IMR-90 (cell line): ENCODE results near the gene POLR2F. TPM values are rescaled to one million over a fixed set of nuclear protein-coding genes. Genes with fewer than 3 reads are reported as not detected.

Experiments used
- ATAC-seq: fragments of 200-7000 bp; cut with Tn5 transposase; 2 replicates; pipeline ENCODE4 v1.9.1; 2020; ENCODE audit warnings: low read depth, mild to moderate bottlenecking, moderate library complexity
- BruUV-seq: library from RNA; stranded (reverse); fragments of 400-500 nt; replicated peaks from 2 replicates; lab custom pipeline; 2021; lab: Mats Ljungman, UMichigan
- CTCF ChIA-PET: fragments of 300-600 bp; formaldehyde crosslinking; extraction: SDS; loops from one replicate; lab custom pipeline; 2021; ENCODE audit warnings: antibody characterized with exemption; lab: Yijun Ruan, JAX
- POLR2A ChIA-PET: fragments of 300-600 bp; sonication (Branson Sonifier 250); formaldehyde crosslinking; loops from one replicate; lab custom pipeline; 2022; ENCODE audit warnings: antibody characterized with exemption; ENCODE audit not compliant: unreplicated experiment; lab: Charles Lee
- DNase-seq: peaks from one replicate; pipeline ENCODE4 v3.0.0; 2013
- H2AFZ ChIP-seq: replicated peaks from 2 replicates; pipeline ENCODE3; 2013; ENCODE audit warnings: low read length, mild to moderate bottlenecking; ENCODE audit not compliant: poor library complexity
- H2AK5ac ChIP-seq: 2 replicates; pipeline ENCODE4 v1.6.1; 2013; ENCODE audit warnings: low read depth, low read length, inconsistent platforms
- H2AK9ac ChIP-seq: replicated peaks from 2 replicates; pipeline ENCODE3; 2013; ENCODE audit warnings: mild to moderate bottlenecking, low read depth, low read length, moderate library complexity; ENCODE audit not compliant: poor library complexity
- H2BK120ac ChIP-seq: 2 replicates; pipeline ENCODE4 v1.6.1; 2013; ENCODE audit warnings: low read depth, low read length, inconsistent platforms
- H2BK15ac ChIP-seq: 3 replicates; pipeline ENCODE4 v1.6.1; 2013; ENCODE audit warnings: low read depth, low read length, inconsistent platforms
- H2BK20ac ChIP-seq: 2 replicates; pipeline ENCODE4 v1.6.1; 2013; ENCODE audit warnings: low read depth, mild to moderate bottlenecking, inconsistent platforms, low read length, moderate library complexity
- H2BK5ac ChIP-seq: 2 replicates; pipeline ENCODE4 v1.6.1; 2013; ENCODE audit warnings: mild to moderate bottlenecking, low read depth, low read length, inconsistent platforms; ENCODE audit not compliant: poor library complexity, severe bottlenecking
- H3K14ac ChIP-seq: replicated peaks from 2 replicates; pipeline ENCODE4 v1.6.1; 2013; ENCODE audit warnings: low read depth, low read length, inconsistent platforms
- H3K18ac ChIP-seq: 2 replicates; pipeline ENCODE4 v1.6.1; 2013; ENCODE audit warnings: low read depth, low read length, control low read depth
- H3K23ac ChIP-seq: 2 replicates; pipeline ENCODE4 v1.6.1; 2013; ENCODE audit warnings: low read depth, low read length, inconsistent platforms
- H3K27ac ChIP-seq: 2 replicates; pipeline ENCODE4 v1.5.1; 2013; ENCODE audit warnings: mild to moderate bottlenecking, control low read depth, low read length; ENCODE audit not compliant: insufficient read depth
- H3K27me3 ChIP-seq: 2 replicates; pipeline ENCODE4 v1.6.1; 2013; ENCODE audit warnings: low read length; ENCODE audit not compliant: control insufficient read depth, insufficient read depth
- H3K36me3 ChIP-seq: 2 replicates; pipeline ENCODE4 v1.6.1; 2013; ENCODE audit warnings: low read length, mixed read lengths; ENCODE audit not compliant: control insufficient read depth, insufficient read depth
- H3K4ac ChIP-seq: 2 replicates; pipeline ENCODE4 v1.6.1; 2013; ENCODE audit warnings: low read depth, low read length, inconsistent platforms
- H3K4me1 ChIP-seq: 2 replicates; pipeline ENCODE4 v1.6.1; 2013; ENCODE audit warnings: low read length, mixed read lengths; ENCODE audit not compliant: control insufficient read depth, insufficient read depth
- H3K4me2 ChIP-seq: 2 replicates; pipeline ENCODE4 v1.6.1; 2013; ENCODE audit warnings: low read depth, mild to moderate bottlenecking, control low read depth, low read length, moderate library complexity
- H3K4me3 ChIP-seq: 2 replicates; pipeline ENCODE4 v1.5.1; 2013; ENCODE audit warnings: low read depth, mild to moderate bottlenecking, control low read depth, low read length, moderate library complexity; ENCODE audit not compliant: insufficient read depth
- H3K56ac ChIP-seq: 2 replicates; pipeline ENCODE4 v1.6.1; 2013; ENCODE audit warnings: low read length, inconsistent platforms; ENCODE audit not compliant: insufficient read depth; ENCODE audit errors: extremely low read depth
- H3K79me1 ChIP-seq, 2 experiments: 2 replicates each; pipeline ENCODE4 v1.6.1; 2013; ENCODE audit warnings: low read length in 2 of 2, inconsistent platforms in 1 of 2, low read depth in 1 of 2
- H3K9ac ChIP-seq: 2 replicates; pipeline ENCODE4 v1.6.1; 2013; ENCODE audit warnings: low read depth, low read length, control low read depth
- H3K9me1 ChIP-seq: 2 replicates; pipeline ENCODE4 v1.6.1; 2013; ENCODE audit warnings: low read length, inconsistent platforms; ENCODE audit not compliant: insufficient read depth
- H3K9me3 ChIP-seq: 2 replicates; pipeline ENCODE4 v1.6.1; 2013; ENCODE audit warnings: low read length; ENCODE audit not compliant: control insufficient read depth, insufficient read depth
- H4K20me1 ChIP-seq: 2 replicates; pipeline ENCODE4 v1.6.1; 2013; ENCODE audit warnings: low read length, inconsistent platforms; ENCODE audit not compliant: insufficient read depth
- H4K5ac ChIP-seq: 2 replicates; pipeline ENCODE4 v1.6.1; 2013; ENCODE audit warnings: mild to moderate bottlenecking, low read depth, low read length, control low read depth
- H4K8ac ChIP-seq, 2 experiments: 2 replicates each; pipeline ENCODE4 v1.6.1; 2013; ENCODE audit warnings: low read depth in 2 of 2, low read length in 2 of 2, control low read depth in 1 of 2, inconsistent platforms in 1 of 2
- H4K91ac ChIP-seq: 2 replicates; pipeline ENCODE4 v1.6.1; 2013; ENCODE audit warnings: low read depth, low read length, inconsistent platforms; ENCODE audit not compliant: insufficient read depth
- BHLHE40 ChIP-seq: fragments of 150-350 bp; IDR thresholded peaks from 2 replicates; pipeline ENCODE4 v1.6.1; 2016; ENCODE audit warnings: mild to moderate bottlenecking, low read depth, low read length
- CEBPB ChIP-seq: IDR thresholded peaks from 2 replicates; pipeline ENCODE4 v1.6.1; 2012; ENCODE audit warnings: low read depth, low read length, improper control_type of control experiment
- CHD1 ChIP-seq: IDR thresholded peaks from 2 replicates; pipeline ENCODE4 v1.6.1; 2012; ENCODE audit warnings: low read depth, low read length, improper control_type of control experiment
- ELK1 ChIP-seq: fragments of 150-350 bp; IDR thresholded peaks from 2 replicates; pipeline ENCODE4 v1.6.1; 2016; ENCODE audit warnings: low read depth, mild to moderate bottlenecking, low read length, moderate library complexity, borderline replicate concordance
- FOS ChIP-seq: fragments of 150-350 bp; IDR thresholded peaks from 2 replicates; pipeline ENCODE4 v1.6.1; 2016; ENCODE audit warnings: low read depth, low read length
- MAFK ChIP-seq: IDR thresholded peaks from 2 replicates; pipeline ENCODE4 v1.6.1; 2012; ENCODE audit warnings: low read depth, low read length, improper control_type of control experiment
- MXI1 ChIP-seq: IDR thresholded peaks from 2 replicates; pipeline ENCODE4 v1.6.1; 2012; ENCODE audit warnings: low read depth, mild to moderate bottlenecking, low read length, moderate library complexity, borderline replicate concordance
- NFE2L2 ChIP-seq: fragments of 150-350 bp; IDR thresholded peaks from 2 replicates; pipeline ENCODE4 v1.6.1; 2016; ENCODE audit warnings: low read depth, mild to moderate bottlenecking, low read length
- POLR2A ChIP-seq: IDR thresholded peaks from 2 replicates; pipeline ENCODE4 v1.6.1; 2012; ENCODE audit warnings: mild to moderate bottlenecking, low read depth, low read length
- RAD21 ChIP-seq: IDR thresholded peaks from 2 replicates; pipeline ENCODE4 v1.6.1; 2012; ENCODE audit warnings: low read length, improper control_type of control experiment
- RCOR1 ChIP-seq: IDR thresholded peaks from 2 replicates; pipeline ENCODE4 v1.6.1; 2012; ENCODE audit warnings: mild to moderate bottlenecking, low read length, improper control_type of control experiment; ENCODE audit not compliant: insufficient replicate concordance
- RFX5 ChIP-seq: IDR thresholded peaks from 2 replicates; pipeline ENCODE4 v1.8.0; 2012; ENCODE audit warnings: low read depth, mild to moderate bottlenecking, low read length, moderate library complexity
- SMC3 ChIP-seq: fragments of 150-350 bp; IDR thresholded peaks from 2 replicates; pipeline ENCODE4 v1.6.1; 2016; ENCODE audit warnings: low read depth, mild to moderate bottlenecking, antibody characterized with exemption, low read length, moderate library complexity
- USF2 ChIP-seq: fragments of 150-350 bp; IDR thresholded peaks from 2 replicates; pipeline ENCODE4 v1.6.1; 2017; ENCODE audit warnings: mild to moderate bottlenecking, antibody characterized with exemption, low read length, low read depth
- WGBS, 2 experiments: methylation state at CpG; one replicate each; pipeline versions ENCODE4 v1.1.5 to v1.1.7; 2013; ENCODE audit warnings: missing lambda C conversion rate in 2 of 2; ENCODE audit not compliant: insufficient read length in 1 of 2; ENCODE audit errors: extremely low coverage in 2 of 2; 5-methylcytosine and 5-hydroxymethylcytosine counted together
- dilution Hi-C: fragments of 300-500 bp; cut with HindIII; formaldehyde crosslinking; loops from one replicate; pipeline ENCODE4 v1.14.3; 2018; ENCODE audit warnings: low sequenced_read_pairs; ENCODE audit not compliant: unreplicated experiment
- in situ Hi-C: fragments of 300-500 bp; cut with MboI; formaldehyde crosslinking; loops from 3 replicates; pipeline ENCODE4 v1.14.3; 2019; ENCODE audit warnings: low sequenced_read_pairs, inconsistent platforms, mixed read lengths
- intact Hi-C: fragments of 100-400 bp; cut with micrococcal nuclease; formaldehyde crosslinking; loops from 2 replicates; pipeline ENCODE4 v1.10.0; 2022
- polyA plus RNA-seq, 3 experiments: library from polyadenylated mRNA; depleted of rRNA; stranded (reverse); fragments of >200 nt; gene quantifications; 2 replicates each; pipeline ENCODE4 v1.2.3, GENCODE V29; 2012; ENCODE audit warnings: low replicate concordance in 1 of 3
- total RNA-seq: library from RNA; depleted of rRNA; stranded (reverse); fragments of >200 nt; gene quantifications from 2 replicates; pipeline ENCODE4 v1.2.3, GENCODE V29; 2012

POLR2F gene
- total and polyA plus RNA-seq, 2 of the 4 experiments (the other 2 are of a cell fraction), result 26.0 to 147 TPM

- peak overlapping the region; percentile 87 for H3K27ac ChIP-seq
- H3K79me1 ChIP-seq, result peaks cover 7 to 29% of the 10 kb centered on the region in 2 experiments
- peak overlapping the region; percentile 95 for H2AFZ ChIP-seq
- H2BK5ac ChIP-seq, result peak overlapping the region; percentile 94
- peak overlapping the region; percentile 93 for H4K91ac ChIP-seq
- H2AK5ac ChIP-seq, result peak overlapping the region; percentile 96
- peak overlapping the region; percentile 41 for H3K56ac ChIP-seq
- H3K9me1 ChIP-seq, result peaks cover 30% of the 10 kb centered on the region
- H2AK9ac ChIP-seq, result peak overlapping the region; percentile 97
- no peaks in the 10 kb centered on the region for H3K36me3 ChIP-seq
- 100% methylated on average over 2 of the region's 10 CpGs; no CpG with 5 or more reads in 1 of the 2 experiments for WGBS, 2 experiments
- H3K27me3 ChIP-seq, result no peaks in the 10 kb centered on the region
- H3K23ac ChIP-seq, result peak overlapping the region; percentile 75
- H3K9me3 ChIP-seq, result no peaks in the 10 kb centered on the region
- H3K4me2 ChIP-seq, result peak overlapping the region; percentile 9
- no TSS peak for BruUV-seq
- H4K20me1 ChIP-seq, result peaks cover 22% of the 10 kb centered on the region
- H2BK15ac ChIP-seq, result peak overlapping the region; percentile 90; the same call in 1 of the 3 replicates
- ChIA-PET POLR2A (interaction anchor here (0.6 kb wide), 1 partner anchor 22 kb away, joined by 8 read pairs; no protein-coding TSS in a partner anchor), CTCF (interaction anchor here (1.1 to 1.3 kb wide), 2 partner anchors 27 to 42 kb away, joined by 3 to 6 read pairs; no protein-coding TSS in a partner anchor)
- in situ Hi-C loops, result no loop called here
- H2BK20ac ChIP-seq, result peak overlapping the region; percentile 89
- peak overlapping the region; percentile 90 for H2BK120ac ChIP-seq
- DNase-seq (peak; percentile 99), ATAC-seq (peak; percentile 67)
- peak overlapping the region; percentile 80 to 93 for H4K8ac ChIP-seq
- intact Hi-C loops, result loop anchor here (1.0 kb wide), 1 partner anchor 29 kb away; no protein-coding TSS in a partner anchor
- H3K4me3 ChIP-seq, result peak overlapping the region; percentile 97; the same call in 1 of the 2 replicates
- H3K4me1 ChIP-seq, result peaks cover 24% of the 10 kb centered on the region
- H3K4ac ChIP-seq, result peak overlapping the region; percentile 96
- H4K5ac ChIP-seq, result peak overlapping the region; percentile 27; the same call in 1 of the 2 replicates
- dilution Hi-C loops, result no loop called here
- H3K14ac ChIP-seq, result peak overlapping the region; percentile 60
- peak overlapping the region; percentile 27; the same call in 1 of the 2 replicates for H3K9ac ChIP-seq
- peak overlapping the region; percentile 54 for H3K18ac ChIP-seq
- TF ChIP-seq FOS (peak; percentile 94), USF2 (peak; percentile 49), SMC3 (no peak), RCOR1 (peak; percentile 57), MXI1 (0 out of 2 replicates have a peak, but pooled peaks have one; percentile 28), MAFK (no peak), CHD1 (no peak), CEBPB (peak; percentile 91), POLR2A (no peak), RAD21 (no peak), BHLHE40 (peak; percentile 61; the same call in 1 of the 2 replicates), NFE2L2 (0 out of 2 replicates have a peak, but pooled peaks have one; percentile 13), ELK1 (no peak), RFX5 (no peak)
These were observed 48.6 kb upstream of the POLR2F start for GRCh38 chr22:37904572-37905533.
